Measurements from ENCODE around the gene NMNAT3. TPM values are rescaled to one million over a fixed set of nuclear protein-coding genes. Genes with fewer than 3 reads are reported as not detected.

Gene NMNAT3
- total RNA-seq, 1 donor from 2014 or later: 3.9 TPM

- TF ChIP-seq CTCF (IDR thresholded peaks at IDR 0.05; ENCODE audit: insufficient read depth, low read length, severe bottlenecking): no peak
- H3K36me3 ChIP-seq (ENCODE audit: control insufficient read depth, insufficient read depth, low read length): peaks cover 1% of the 10 kb centered on the region
- H3K27me3 ChIP-seq (ENCODE audit: control insufficient read depth, insufficient read depth, low read length): no peaks in the 10 kb centered on the region
- no peak overlapping the region for H3K4me3 ChIP-seq (ENCODE audit: low read depth, low read length)
- no peak for DNase-seq (ENCODE audit: low read depth)
- FAIRE-seq: no peak
Measured at GRCh38 chr3:139524841-139525636, 152.7 kb downstream of the NMNAT3 start.

GRCh38 chr3:139523718-139524117, 154.1 kb downstream of the NMNAT3 start:
- DNase-seq (ENCODE audit: low read depth) (no peak), FAIRE-seq (no peak)
- Histone ChIP-seq H3K36me3 (ENCODE audit: control insufficient read depth, insufficient read depth, low read length) (peaks cover 1% of the 10 kb centered on the region), H3K4me3 (ENCODE audit: low read depth, low read length) (no peak overlapping the region), H3K27me3 (ENCODE audit: control insufficient read depth, insufficient read depth, low read length) (no peaks in the 10 kb centered on the region)
- no peak for TF ChIP-seq CTCF (IDR thresholded peaks at IDR 0.05; ENCODE audit: insufficient read depth, low read length, severe bottlenecking)

GRCh38 chr3:139523166-139523565, 154.6 kb downstream of the NMNAT3 start:
- no peaks in the 10 kb centered on the region for H3K27me3 ChIP-seq (ENCODE audit: control insufficient read depth, insufficient read depth, low read length)
- DNase-seq (ENCODE audit: low read depth) (no peak), FAIRE-seq (no peak)
- no peak for TF ChIP-seq CTCF (IDR thresholded peaks at IDR 0.05; ENCODE audit: insufficient read depth, low read length, severe bottlenecking)
- H3K4me3 ChIP-seq (ENCODE audit: low read depth, low read length): no peak overlapping the region
- H3K36me3 ChIP-seq (ENCODE audit: control insufficient read depth, insufficient read depth, low read length): no peaks in the 10 kb centered on the region

GRCh38 chr3:139522421-139522820, 155.4 kb downstream of the NMNAT3 start:
- TF ChIP-seq CTCF (IDR thresholded peaks at IDR 0.05; ENCODE audit: insufficient read depth, low read length, severe bottlenecking): peak; percentile 28
- DNase-seq (ENCODE audit: low read depth) (no peak), FAIRE-seq (no peak)
- no peak overlapping the region for H3K4me3 ChIP-seq (ENCODE audit: low read depth, low read length)
- H3K36me3 ChIP-seq (ENCODE audit: control insufficient read depth, insufficient read depth, low read length): no peaks in the 10 kb centered on the region
- no peaks in the 10 kb centered on the region for H3K27me3 ChIP-seq (ENCODE audit: control insufficient read depth, insufficient read depth, low read length)

- Histone ChIP-seq H3K27me3 (ENCODE audit: control insufficient read depth, insufficient read depth, low read length) (no peaks in the 10 kb centered on the region), H3K36me3 (ENCODE audit: control insufficient read depth, insufficient read depth, low read length) (no peaks in the 10 kb centered on the region), H3K4me3 (ENCODE audit: low read depth, low read length) (no peak overlapping the region)
- DNase-seq (ENCODE audit: low read depth): no peak
- TF ChIP-seq CTCF (IDR thresholded peaks at IDR 0.05; ENCODE audit: insufficient read depth, low read length, severe bottlenecking): no peak
- FAIRE-seq: no peak
Measured at GRCh38 chr3:139521816-139522215, 156.0 kb downstream of the NMNAT3 start.

GRCh38 chr3:139521144-139521543, 156.6 kb downstream of the NMNAT3 start:
- no peak for TF ChIP-seq CTCF (IDR thresholded peaks at IDR 0.05; ENCODE audit: insufficient read depth, low read length, severe bottlenecking)
- FAIRE-seq (no peak), DNase-seq (ENCODE audit: low read depth) (no peak)
- Histone ChIP-seq H3K27me3 (ENCODE audit: control insufficient read depth, insufficient read depth, low read length) (no peaks in the 10 kb centered on the region), H3K4me3 (ENCODE audit: low read depth, low read length) (no peak overlapping the region), H3K36me3 (ENCODE audit: control insufficient read depth, insufficient read depth, low read length) (no peaks in the 10 kb centered on the region)
